Measurements from ENCODE around the gene SPATA1. TPM values are rescaled to one million over a fixed set of nuclear protein-coding genes. Genes with fewer than 3 reads are reported as not detected.

The SPATA1 gene
- total and polyA plus RNA-seq, 2 of the 4 experiments (the other 2 are of a cell fraction): under 0.01 to 0.56 TPM

DNA sequence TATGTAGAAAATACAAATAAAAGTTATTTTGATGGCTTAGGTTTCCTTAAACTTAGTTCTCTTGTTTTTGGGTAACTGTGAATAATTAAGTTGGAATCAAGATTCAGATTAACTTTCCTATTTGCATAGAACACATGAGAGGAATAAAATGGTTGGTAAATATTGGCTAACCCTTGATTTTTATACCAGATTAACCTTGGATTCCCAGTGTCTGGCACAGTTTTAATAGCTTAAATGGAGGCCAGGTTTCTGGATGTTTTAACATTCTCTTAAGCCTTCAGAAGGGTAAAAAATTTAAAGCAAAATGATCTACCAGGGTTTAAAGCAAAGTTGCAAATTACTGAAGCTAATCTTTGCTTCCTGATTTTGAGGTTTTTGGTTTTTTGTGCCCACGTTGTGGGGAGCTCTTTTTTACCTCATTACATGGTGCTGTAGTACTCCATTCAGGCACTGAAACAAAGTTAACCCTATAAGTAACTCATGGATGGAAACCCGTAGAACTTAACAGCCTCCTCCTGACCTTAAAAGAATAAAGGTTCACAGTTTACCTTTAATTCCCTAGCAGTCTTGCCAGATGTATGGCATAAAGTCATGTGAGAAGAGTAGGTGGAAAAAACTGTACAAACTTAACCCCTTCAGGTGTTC lies 8.4 kb upstream of the SPATA1 start:
- H2BK120ac ChIP-seq (ENCODE audit: low read depth, low read length): no peak overlapping the region
- peaks cover 21% of the 10 kb centered on the region for H4K20me1 ChIP-seq (ENCODE audit: insufficient read depth, low read length)
- H3K36me3 ChIP-seq (ENCODE audit: control insufficient read depth, insufficient read depth, low read length): peaks cover 25% of the 10 kb centered on the region
- no peak overlapping the region for H2AK5ac ChIP-seq (ENCODE audit: low read depth, low read length)
- dilution Hi-C loops (cut with HindIII; ENCODE audit: low sequenced_read_pairs, unreplicated experiment): no loop called here
- H2BK5ac ChIP-seq (ENCODE audit: low read depth, low read length, poor library complexity, severe bottlenecking): no peak overlapping the region
- no TSS peak for BruUV-seq (replicated peaks)
- H2BK20ac ChIP-seq (ENCODE audit: low read depth, low read length): no peak overlapping the region
- intact Hi-C loops (cut with micrococcal nuclease): no loop called here
- H2AFZ ChIP-seq (replicated peaks; ENCODE audit: low read length, poor library complexity): no peak overlapping the region
- DNase-seq (no peak), ATAC-seq (ENCODE audit: low read depth) (no peak)
- no peaks in the 10 kb centered on the region for H3K9me3 ChIP-seq (ENCODE audit: control insufficient read depth, insufficient read depth, low read length)
- peaks cover 13 to 17% of the 10 kb centered on the region in 2 experiments; a peak in 3 of 4 replicates for H3K79me1 ChIP-seq (ENCODE audit: low read depth in 1 of 2, low read length in 2 of 2)
- POLR2A ChIA-PET (ENCODE audit: unreplicated experiment): no interaction called here
- H2AK9ac ChIP-seq (replicated peaks; ENCODE audit: low read depth, low read length, poor library complexity): no peak overlapping the region
- H4K5ac ChIP-seq (ENCODE audit: low read depth, low read length): no peak overlapping the region
- no peak overlapping the region for H3K4ac ChIP-seq (ENCODE audit: low read depth, low read length)
- WGBS, 2 experiments (ENCODE audit: extremely low coverage in 2 of 2, insufficient read length in 1 of 2): no CpG with 5 or more reads among the region's 2 CpGs
- H3K27ac ChIP-seq (ENCODE audit: insufficient read depth, low read length): no peak overlapping the region
- H3K14ac ChIP-seq (replicated peaks; ENCODE audit: low read depth, low read length): no peak overlapping the region
- in situ Hi-C loops (cut with MboI; ENCODE audit: low sequenced_read_pairs): no loop called here
- H3K27me3 ChIP-seq (ENCODE audit: control insufficient read depth, insufficient read depth, low read length): no peaks in the 10 kb centered on the region
- no peak overlapping the region for H3K9ac ChIP-seq (ENCODE audit: low read depth, low read length)
- no peak overlapping the region for H4K8ac ChIP-seq (ENCODE audit: low read depth in 2 of 2, low read length in 2 of 2)
- H3K4me3 ChIP-seq (ENCODE audit: insufficient read depth, low read depth, low read length): no peak overlapping the region
- H3K9me1 ChIP-seq (ENCODE audit: insufficient read depth, low read length): no peaks in the 10 kb centered on the region
- no peaks in the 10 kb centered on the region; the same call in none of the 2 replicates for H3K4me1 ChIP-seq (ENCODE audit: control insufficient read depth, insufficient read depth, low read length)
- no peak overlapping the region for H3K4me2 ChIP-seq (ENCODE audit: low read depth, low read length)
- no peak overlapping the region for H4K91ac ChIP-seq (ENCODE audit: insufficient read depth, low read depth, low read length)
- H3K23ac ChIP-seq (ENCODE audit: low read depth, low read length): no peak overlapping the region
- no peak overlapping the region for H2BK15ac ChIP-seq (ENCODE audit: low read depth, low read length)
- CTCF ChIA-PET: no interaction called here
- TF ChIP-seq SMC3 (IDR thresholded peaks at IDR 0.05; ENCODE audit: low read depth, low read length) (no peak), BHLHE40 (IDR thresholded peaks at IDR 0.05; ENCODE audit: low read depth, low read length) (no peak), CEBPB (IDR thresholded peaks at IDR 0.05; ENCODE audit: low read depth, low read length) (no peak), POLR2A (IDR thresholded peaks at IDR 0.05; ENCODE audit: low read depth, low read length) (no peak), RFX5 (IDR thresholded peaks at IDR 0.05; ENCODE audit: low read depth, low read length) (no peak), RCOR1 (IDR thresholded peaks at IDR 0.05; ENCODE audit: insufficient replicate concordance, low read length) (no peak), CHD1 (IDR thresholded peaks at IDR 0.05; ENCODE audit: low read depth, low read length) (no peak), MAZ (IDR thresholded peaks at IDR 0.05; ENCODE audit: borderline replicate concordance, low read depth, low read length) (no peak)
- TF ChIP-seq, protein P1, sequence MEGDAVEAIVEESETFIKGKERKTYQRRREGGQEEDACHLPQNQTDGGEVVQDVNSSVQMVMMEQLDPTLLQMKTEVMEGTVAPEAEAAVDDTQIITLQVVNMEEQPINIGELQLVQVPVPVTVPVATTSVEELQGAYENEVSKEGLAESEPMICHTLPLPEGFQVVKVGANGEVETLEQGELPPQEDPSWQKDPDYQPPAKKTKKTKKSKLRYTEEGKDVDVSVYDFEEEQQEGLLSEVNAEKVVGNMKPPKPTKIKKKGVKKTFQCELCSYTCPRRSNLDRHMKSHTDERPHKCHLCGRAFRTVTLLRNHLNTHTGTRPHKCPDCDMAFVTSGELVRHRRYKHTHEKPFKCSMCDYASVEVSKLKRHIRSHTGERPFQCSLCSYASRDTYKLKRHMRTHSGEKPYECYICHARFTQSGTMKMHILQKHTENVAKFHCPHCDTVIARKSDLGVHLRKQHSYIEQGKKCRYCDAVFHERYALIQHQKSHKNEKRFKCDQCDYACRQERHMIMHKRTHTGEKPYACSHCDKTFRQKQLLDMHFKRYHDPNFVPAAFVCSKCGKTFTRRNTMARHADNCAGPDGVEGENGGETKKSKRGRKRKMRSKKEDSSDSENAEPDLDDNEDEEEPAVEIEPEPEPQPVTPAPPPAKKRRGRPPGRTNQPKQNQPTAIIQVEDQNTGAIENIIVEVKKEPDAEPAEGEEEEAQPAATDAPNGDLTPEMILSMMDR (conservative IDR thresholded peaks at IDR 0.05; ENCODE audit: low read depth, low read length): no peak
- TF ChIP-seq, protein P2, sequence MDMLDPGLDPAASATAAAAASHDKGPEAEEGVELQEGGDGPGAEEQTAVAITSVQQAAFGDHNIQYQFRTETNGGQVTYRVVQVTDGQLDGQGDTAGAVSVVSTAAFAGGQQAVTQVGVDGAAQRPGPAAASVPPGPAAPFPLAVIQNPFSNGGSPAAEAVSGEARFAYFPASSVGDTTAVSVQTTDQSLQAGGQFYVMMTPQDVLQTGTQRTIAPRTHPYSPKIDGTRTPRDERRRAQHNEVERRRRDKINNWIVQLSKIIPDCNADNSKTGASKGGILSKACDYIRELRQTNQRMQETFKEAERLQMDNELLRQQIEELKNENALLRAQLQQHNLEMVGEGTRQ (IDR thresholded peaks at IDR 0.05; ENCODE audit: low read depth, low read length): no peak
- TF ChIP-seq, protein P3, sequence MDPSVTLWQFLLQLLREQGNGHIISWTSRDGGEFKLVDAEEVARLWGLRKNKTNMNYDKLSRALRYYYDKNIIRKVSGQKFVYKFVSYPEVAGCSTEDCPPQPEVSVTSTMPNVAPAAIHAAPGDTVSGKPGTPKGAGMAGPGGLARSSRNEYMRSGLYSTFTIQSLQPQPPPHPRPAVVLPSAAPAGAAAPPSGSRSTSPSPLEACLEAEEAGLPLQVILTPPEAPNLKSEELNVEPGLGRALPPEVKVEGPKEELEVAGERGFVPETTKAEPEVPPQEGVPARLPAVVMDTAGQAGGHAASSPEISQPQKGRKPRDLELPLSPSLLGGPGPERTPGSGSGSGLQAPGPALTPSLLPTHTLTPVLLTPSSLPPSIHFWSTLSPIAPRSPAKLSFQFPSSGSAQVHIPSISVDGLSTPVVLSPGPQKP (IDR thresholded peaks at IDR 0.05; ENCODE audit: borderline replicate concordance, low read depth, low read length): no peak
- H3K18ac ChIP-seq (ENCODE audit: low read depth, low read length): no peak overlapping the region
- H3K56ac ChIP-seq (ENCODE audit: extremely low read depth, insufficient read depth, low read length): no peak overlapping the region
